ENCODE measurements around the gene COA8. TPM values are rescaled to one million over a fixed set of nuclear protein-coding genes. Genes with fewer than 3 reads are reported as not detected.

Gene COA8
- total and polyA plus RNA-seq, 2 of the 8 experiments (the other 6 are each of a cell fraction or from before 2014, with no cell fraction given), result 7.1 to 35.5 TPM

- Histone ChIP-seq H3K56ac (replicated peaks; ENCODE audit: insufficient read length, low read depth, low read length) (no peak overlapping the region), H3K9ac (replicated peaks in 1 of 4; ENCODE audit: extremely low read depth in 1 of 4, low read depth in 3 of 4, low read length in 3 of 4) (no peak overlapping the region), H3K4me1 (replicated peaks in 1 of 4; ENCODE audit: control insufficient read depth in 3 of 4, insufficient read depth in 4 of 4, low read length in 3 of 4) (peaks cover 0 to 18% (median 14%) of the 10 kb centered on the region in 4 experiments; a peak in 5 of 7 replicates), H3K79me1 (ENCODE audit: low read depth, low read length) (no peaks in the 10 kb centered on the region; the same call in 1 of the 2 replicates), H3K23ac (ENCODE audit: insufficient read length) (no peak overlapping the region), H2AK5ac (ENCODE audit: low read depth, low read length) (no peak overlapping the region), H3K36me3 (ENCODE audit: control insufficient read depth in 2 of 4, insufficient read depth in 4 of 4, low read length in 3 of 4) (peaks cover 8 to 21% (median 15%) of the 10 kb centered on the region in 4 experiments; a peak in 7 of 8 replicates), H3K79me2 (ENCODE audit: control insufficient read depth in 1 of 2, insufficient read depth in 2 of 2, low read length in 2 of 2) (peaks cover 0 to 4% of the 10 kb centered on the region in 2 experiments; a peak in 2 of 4 replicates), H2BK15ac (ENCODE audit: low read length) (peak overlapping the region; percentile 5; the same call in 1 of the 2 replicates), H3K4me2 (ENCODE audit: insufficient read depth in 1 of 2, low read depth in 2 of 2, low read length in 2 of 2) (peak overlapping the region; percentile 73 to 80; a peak in 2 of 4 replicates), H3K4me3 (ENCODE audit: extremely low read depth in 1 of 4, insufficient read depth in 2 of 4, low read depth in 3 of 4, low read length in 4 of 4) (peak overlapping the region in 1 of 4 experiments; percentile 5; a peak in 2 of 8 replicates), H3K23me2 (ENCODE audit: low read depth, low read length) (peaks cover 17% of the 10 kb centered on the region; the same call in 1 of the 2 replicates), H2BK5ac (ENCODE audit: low read depth, low read length) (no peak overlapping the region), H2BK20ac (ENCODE audit: low read length) (peak overlapping the region; percentile 6; the same call in 1 of the 2 replicates), H4K20me1 (replicated peaks in 1 of 2; ENCODE audit: control insufficient read depth in 1 of 2, insufficient read depth in 2 of 2, low read length in 2 of 2) (peaks cover 6 to 17% of the 10 kb centered on the region in 2 experiments), H3K4ac (replicated peaks; ENCODE audit: insufficient read length, low read depth, low read length) (peak overlapping the region; percentile 27), H3K9me3 (ENCODE audit: insufficient read depth in 2 of 2, low read depth in 1 of 2, low read length in 1 of 2) (no peaks in the 10 kb centered on the region), H2BK12ac (ENCODE audit: low read depth, low read length) (peak overlapping the region; percentile 35; the same call in 1 of the 2 replicates), H4K91ac (replicated peaks; ENCODE audit: insufficient read length, low read length) (no peak overlapping the region), H2BK120ac (replicated peaks; ENCODE audit: low read depth, low read length) (no peak overlapping the region), H4K8ac (ENCODE audit: extremely low read depth, insufficient read depth, low read length) (no peak overlapping the region), H3K27ac (ENCODE audit: low read depth, low read length) (no peak overlapping the region), H3K27me3 (replicated peaks in 1 of 4; ENCODE audit: control insufficient read depth in 3 of 4, extremely low read depth in 1 of 4, insufficient read depth in 3 of 4, low read length in 3 of 4) (peaks cover 3 to 23% (median 13%) of the 10 kb centered on the region in 4 experiments), H3K14ac (ENCODE audit: insufficient read length) (no peak overlapping the region), H2AFZ (ENCODE audit: low read length) (no peak overlapping the region), H3K18ac (ENCODE audit: extremely low read depth, low read length) (no peak overlapping the region), H4K5ac (ENCODE audit: insufficient read length, low read depth, low read length) (no peak overlapping the region)
- POLR2A ChIA-PET (ENCODE audit: partially characterized antibody), result interaction anchor here (0.6 to 12.6 kb wide), 7 partner anchors 14 to 447 kb away, joined by 3 to 844 read pairs (median 10); partner anchors contain the start of genes BAG5, COA8 and TRMT61A
- WGBS, 2 experiments (ENCODE audit: extremely low coverage in 1 of 2, insufficient coverage in 1 of 2, insufficient read length in 1 of 2, insufficient replicate concordance in 2 of 2, low coverage in 1 of 2, low lambda C conversion rate in 2 of 2, missing lambda C conversion rate in 1 of 2), result 78% methylated on average over 12 of the region's 12 CpGs; no CpG with 5 or more reads in 1 of the 2 experiments
- FAIRE-seq, result peak; percentile 32
- DNase-seq (ENCODE audit: low read depth in 1 of 2, low spot score in 2 of 2), result no peak
- CTCF ChIA-PET (ENCODE audit: partially characterized antibody), result interaction anchor here (0.9 to 31.3 kb wide), 2 partner anchors 17 to 37 kb away, joined by 3 to 921 read pairs; partner anchors contain the start of gene TRMT61A
- TF ChIP-seq CREB1 (IDR thresholded peaks at IDR 0.05) (no peak), KDM4A (IDR thresholded peaks at IDR 0.05; ENCODE audit: low read depth, low read length, severe bottlenecking) (no peak), MAFK (IDR thresholded peaks at IDR 0.05; ENCODE audit: low read depth, low read length) (no peak), TCF12 (IDR thresholded peaks at IDR 0.05; ENCODE audit: low read depth, low read length) (no peak), SP1 (IDR thresholded peaks at IDR 0.05; ENCODE audit: low read depth, low read length) (no peak), EP300 (IDR thresholded peaks at IDR 0.05; ENCODE audit: borderline replicate concordance in 1 of 2, low read depth in 2 of 2, low read length in 2 of 2) (no peak), CHD1 (IDR thresholded peaks at IDR 0.05; ENCODE audit: low read depth, low read length) (no peak), RAD21 (IDR thresholded peaks at IDR 0.05 in 1 of 2, conservative IDR thresholded peaks at IDR 0.05 in 1 of 2; ENCODE audit: low read depth in 2 of 2, low read length in 2 of 2) (peak in 1 of 2 experiments; percentile 28; a peak in 1 of 4 replicates), SIN3A (conservative IDR thresholded peaks at IDR 0.05 in 1 of 2, IDR thresholded peaks at IDR 0.05 in 1 of 2; ENCODE audit: low read depth in 1 of 2, low read length in 2 of 2) (no peak)
Measured at GRCh38 chr14:103524002-103524935, 38.5 kb upstream of the COA8 start.

All from H1 (cell line).